ENCODE results near the gene PID1. TPM values are rescaled to one million over a fixed set of nuclear protein-coding genes. Genes with fewer than 3 reads are reported as not detected.

The PID1 gene
- total RNA-seq, 2 donors from 2014 or later, result 13.0 to 13.8 TPM

DNA sequence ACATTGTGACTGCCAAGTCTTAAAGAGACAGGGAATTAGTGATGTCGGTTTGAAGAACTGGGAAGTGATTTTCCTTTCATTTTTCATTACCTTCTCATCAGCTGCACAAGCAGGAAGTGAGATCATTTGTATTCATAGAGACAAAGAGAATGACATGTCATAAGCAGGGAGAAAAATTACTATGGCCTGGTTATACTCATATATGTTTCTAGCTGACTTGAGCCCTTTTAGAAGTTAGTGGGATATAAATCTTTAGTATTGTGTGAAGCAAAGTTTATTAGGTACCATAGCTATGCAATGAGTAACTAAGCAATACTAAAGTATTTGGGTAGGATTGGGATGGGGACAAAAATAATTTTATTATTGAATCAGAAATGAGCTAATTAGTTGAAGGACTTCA, 284.1 kb downstream of the PID1 start:
- no peak for TF ChIP-seq POLR2A (IDR thresholded peaks at IDR 0.05)
- TF ChIP-seq, protein P1, sequence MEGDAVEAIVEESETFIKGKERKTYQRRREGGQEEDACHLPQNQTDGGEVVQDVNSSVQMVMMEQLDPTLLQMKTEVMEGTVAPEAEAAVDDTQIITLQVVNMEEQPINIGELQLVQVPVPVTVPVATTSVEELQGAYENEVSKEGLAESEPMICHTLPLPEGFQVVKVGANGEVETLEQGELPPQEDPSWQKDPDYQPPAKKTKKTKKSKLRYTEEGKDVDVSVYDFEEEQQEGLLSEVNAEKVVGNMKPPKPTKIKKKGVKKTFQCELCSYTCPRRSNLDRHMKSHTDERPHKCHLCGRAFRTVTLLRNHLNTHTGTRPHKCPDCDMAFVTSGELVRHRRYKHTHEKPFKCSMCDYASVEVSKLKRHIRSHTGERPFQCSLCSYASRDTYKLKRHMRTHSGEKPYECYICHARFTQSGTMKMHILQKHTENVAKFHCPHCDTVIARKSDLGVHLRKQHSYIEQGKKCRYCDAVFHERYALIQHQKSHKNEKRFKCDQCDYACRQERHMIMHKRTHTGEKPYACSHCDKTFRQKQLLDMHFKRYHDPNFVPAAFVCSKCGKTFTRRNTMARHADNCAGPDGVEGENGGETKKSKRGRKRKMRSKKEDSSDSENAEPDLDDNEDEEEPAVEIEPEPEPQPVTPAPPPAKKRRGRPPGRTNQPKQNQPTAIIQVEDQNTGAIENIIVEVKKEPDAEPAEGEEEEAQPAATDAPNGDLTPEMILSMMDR (IDR thresholded peaks at IDR 0.05), result no peak
- no peaks in the 10 kb centered on the region for H3K36me3 ChIP-seq (replicated peaks in 1 of 2; ENCODE audit: insufficient read depth in 1 of 2, low read depth in 2 of 2)
- intact Hi-C loops (cut with DNase I), result no loop called here
- 25 to 39% methylated on average over 1 of the region's 1 CpG for WGBS, 2 donors
- H3K27ac ChIP-seq, result no peak overlapping the region
- ATAC-seq (no peak), DNase-seq (no peak)
- H3K9me3 ChIP-seq, result no peaks in the 10 kb centered on the region
- H3K4me1 ChIP-seq, result no peaks in the 10 kb centered on the region
- H3K4me3 ChIP-seq, result no peak overlapping the region
- H3K27me3 ChIP-seq, result no peaks in the 10 kb centered on the region

DNA sequence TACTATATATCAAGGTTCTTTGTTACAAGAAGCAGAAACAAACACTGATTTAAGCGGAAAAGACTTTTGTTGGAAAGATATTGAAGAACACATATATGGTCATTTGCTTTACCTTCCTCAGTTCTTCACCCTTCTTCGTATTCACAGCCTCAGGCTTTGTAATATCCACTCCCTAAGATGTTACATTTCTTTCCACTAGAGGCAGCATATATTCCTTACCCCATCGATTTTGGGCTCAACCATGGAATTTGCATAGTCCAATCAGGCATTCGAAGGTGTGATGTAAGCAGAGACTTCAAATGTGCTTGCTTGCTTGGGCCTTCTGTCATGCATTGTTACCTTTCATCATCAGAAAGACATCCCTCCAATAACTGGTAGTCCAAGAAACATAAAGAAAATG, 287.4 kb downstream of the PID1 start:
- H3K4me3 ChIP-seq, result no peak overlapping the region
- DNase-seq (no peak), ATAC-seq (no peak)
- 57 to 60% methylated on average over 4 of the region's 4 CpGs for WGBS, 2 donors
- no peaks in the 10 kb centered on the region for H3K27me3 ChIP-seq
- H3K4me1 ChIP-seq, result no peaks in the 10 kb centered on the region
- TF ChIP-seq, protein P1 (IDR thresholded peaks at IDR 0.05), result no peak
- TF ChIP-seq POLR2A (IDR thresholded peaks at IDR 0.05), result no peak
- no peaks in the 10 kb centered on the region for H3K36me3 ChIP-seq (replicated peaks in 1 of 2; ENCODE audit: insufficient read depth in 1 of 2, low read depth in 2 of 2)
- intact Hi-C loops (cut with DNase I), result no loop called here
- H3K27ac ChIP-seq, result no peak overlapping the region
- H3K9me3 ChIP-seq, result no peaks in the 10 kb centered on the region

DNA sequence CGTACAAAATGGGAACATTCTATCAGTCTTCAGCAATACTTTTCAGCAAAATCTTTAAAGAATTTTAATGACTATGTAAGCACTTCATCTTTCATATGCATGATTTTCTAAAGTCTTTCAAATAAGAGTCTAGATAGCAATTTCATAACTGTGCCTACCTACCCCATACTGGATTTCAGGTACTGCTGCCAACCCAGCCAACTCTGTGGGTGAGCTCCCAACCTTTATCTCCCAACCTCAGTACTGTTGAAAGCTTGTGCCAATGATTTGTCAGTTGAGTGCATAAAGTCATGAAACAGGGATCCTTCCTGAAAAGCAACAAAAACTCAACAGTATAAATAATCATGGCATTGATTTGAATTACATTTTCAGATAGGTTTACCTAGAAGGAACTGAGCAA, 296.9 kb downstream of the PID1 start:
- ATAC-seq, result no peak
- no peak overlapping the region for H3K27ac ChIP-seq
- no peak for TF ChIP-seq POLR2A (IDR thresholded peaks at IDR 0.05)
- TF ChIP-seq, protein P1 (IDR thresholded peaks at IDR 0.05), result no peak
- H3K4me3 ChIP-seq, result no peak overlapping the region
- intact Hi-C loops (cut with DNase I), result no loop called here
- 48 to 56% methylated on average over 1 of the region's 1 CpG for WGBS, 2 donors
- H3K27me3 ChIP-seq, result no peaks in the 10 kb centered on the region
- no peaks in the 10 kb centered on the region for H3K9me3 ChIP-seq
- H3K36me3 ChIP-seq (replicated peaks in 1 of 2; ENCODE audit: insufficient read depth in 1 of 2, low read depth in 2 of 2), result no peaks in the 10 kb centered on the region
- H3K4me1 ChIP-seq, result no peaks in the 10 kb centered on the region
- DNase-seq, result no peak

Small RNA genes within 50 kb of the gene (small RNA-seq; reads per million reads assigned to genes)
- not detected for gene RN7SKP283

Measured in body of pancreas (tissue), 4 donors.